Suprapubic skin (tissue), 4 donors: ENCODE data around the gene NR1D2. TPM values are rescaled to one million over a fixed set of nuclear protein-coding genes. Genes with fewer than 3 reads are reported as not detected.

Source experiments
- DNase-seq, 2 donors: peaks; one replicate each; pipeline ENCODE4 v3.0.0-alpha.2; 2019; ENCODE audit warnings: low spot score in 2 of 2
- H3K27ac ChIP-seq: fragments of 200-600 bp; sonication (generic); one replicate; pipeline ENCODE4 v1.5.1; 2019
- H3K27me3 ChIP-seq: fragments of 200-600 bp; sonication (generic); one replicate; pipeline ENCODE4 v1.5.1; 2019
- H3K36me3 ChIP-seq: fragments of 200-600 bp; sonication (generic); one replicate; pipeline ENCODE4 v1.5.1; 2019
- H3K4me1 ChIP-seq: fragments of 200-600 bp; sonication (generic); one replicate; pipeline ENCODE4 v1.5.1; 2019
- H3K4me3 ChIP-seq: fragments of 200-600 bp; sonication (generic); one replicate; pipeline ENCODE4 v1.5.1; 2019; ENCODE audit warnings: mild to moderate bottlenecking
- H3K9me3 ChIP-seq: fragments of 200-600 bp; sonication (generic); one replicate; pipeline ENCODE4 v1.5.1; 2019
- EP300 ChIP-seq: sonication (generic); formaldehyde crosslinking; IDR thresholded peaks from one replicate; pipeline ENCODE4 v1.6.1; 2017; ENCODE audit warnings: antibody characterized with exemption
- POLR2A ChIP-seq, 2 donors: fragments of 450-650 bp; IDR thresholded peaks; one replicate each; pipeline ENCODE4 v1.6.1; 2017; ENCODE audit warnings: antibody characterized with exemption in 2 of 2, mild to moderate bottlenecking in 2 of 2, moderate library complexity in 2 of 2
- POLR2AphosphoS5 ChIP-seq, 3 donors: sonication (generic); formaldehyde crosslinking; IDR thresholded peaks; one replicate each; pipeline ENCODE4 v1.6.1; 2017; ENCODE audit warnings: antibody characterized with exemption in 3 of 3
- WGBS: methylation state at CpG from one replicate; pipeline ENCODE4 v1.1.5; 2018; 5-methylcytosine and 5-hydroxymethylcytosine counted together
- total RNA-seq, 4 donors: library from RNA; depleted of rRNA; stranded (reverse); fragments of >200 nt; gene quantifications; one replicate each; pipeline ENCODE4 v1.1.0, GENCODE V29; 2016
- TF ChIP-seq, protein P1 (sequence below), 2 donors: fragments of 200-600 bp in 1 of 2; fragments of 450-650 bp in 1 of 2; sonication (generic) in 1 of 2; IDR thresholded peaks; one replicate each; pipeline ENCODE4 v1.5.1; 2016 to 2019; ENCODE audit warnings: antibody characterized with exemption in 2 of 2, mild to moderate bottlenecking in 1 of 2, moderate library complexity in 1 of 2

The NR1D2 gene
- total RNA-seq, 4 donors from 2014 or later = 24.4 to 44.1 (median 39.1) TPM

DNA sequence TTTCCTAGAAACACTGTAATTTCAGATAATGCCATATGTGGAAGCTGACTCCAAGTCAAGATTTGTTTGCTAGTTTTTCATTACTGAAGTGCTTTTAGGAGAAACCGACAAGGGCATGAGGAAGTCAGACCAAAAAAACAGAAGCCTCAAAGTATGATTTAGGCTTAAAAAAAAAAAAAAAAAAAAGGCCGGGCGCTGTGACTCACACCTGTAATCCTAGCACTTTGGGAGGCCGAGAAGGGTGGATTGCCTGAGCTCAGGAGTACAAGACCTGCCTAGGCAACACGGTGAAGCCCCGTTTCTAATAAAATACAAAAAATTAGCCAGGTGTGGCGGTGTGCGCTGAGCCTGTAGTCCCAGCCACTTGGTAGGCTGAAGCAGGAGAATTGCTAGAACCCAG, 16.6 kb upstream of the NR1D2 start:
- H3K27me3 ChIP-seq = no peaks in the 10 kb centered on the region
- H3K4me3 ChIP-seq = no peak overlapping the region
- WGBS = 53% methylated on average over 8 of the region's 8 CpGs
- H3K9me3 ChIP-seq = no peaks in the 10 kb centered on the region
- no peaks in the 10 kb centered on the region for H3K36me3 ChIP-seq
- peaks cover 12% of the 10 kb centered on the region for H3K4me1 ChIP-seq
- TF ChIP-seq EP300 (no peak), POLR2A (IDR thresholded peaks at IDR 0.05) (no peak), POLR2AphosphoS5 (IDR thresholded peaks at IDR 0.05) (no peak)
- TF ChIP-seq, protein P1, sequence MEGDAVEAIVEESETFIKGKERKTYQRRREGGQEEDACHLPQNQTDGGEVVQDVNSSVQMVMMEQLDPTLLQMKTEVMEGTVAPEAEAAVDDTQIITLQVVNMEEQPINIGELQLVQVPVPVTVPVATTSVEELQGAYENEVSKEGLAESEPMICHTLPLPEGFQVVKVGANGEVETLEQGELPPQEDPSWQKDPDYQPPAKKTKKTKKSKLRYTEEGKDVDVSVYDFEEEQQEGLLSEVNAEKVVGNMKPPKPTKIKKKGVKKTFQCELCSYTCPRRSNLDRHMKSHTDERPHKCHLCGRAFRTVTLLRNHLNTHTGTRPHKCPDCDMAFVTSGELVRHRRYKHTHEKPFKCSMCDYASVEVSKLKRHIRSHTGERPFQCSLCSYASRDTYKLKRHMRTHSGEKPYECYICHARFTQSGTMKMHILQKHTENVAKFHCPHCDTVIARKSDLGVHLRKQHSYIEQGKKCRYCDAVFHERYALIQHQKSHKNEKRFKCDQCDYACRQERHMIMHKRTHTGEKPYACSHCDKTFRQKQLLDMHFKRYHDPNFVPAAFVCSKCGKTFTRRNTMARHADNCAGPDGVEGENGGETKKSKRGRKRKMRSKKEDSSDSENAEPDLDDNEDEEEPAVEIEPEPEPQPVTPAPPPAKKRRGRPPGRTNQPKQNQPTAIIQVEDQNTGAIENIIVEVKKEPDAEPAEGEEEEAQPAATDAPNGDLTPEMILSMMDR (IDR thresholded peaks at IDR 0.05) = no peak
- H3K27ac ChIP-seq = no peak overlapping the region
- no peak for DNase-seq

DNA sequence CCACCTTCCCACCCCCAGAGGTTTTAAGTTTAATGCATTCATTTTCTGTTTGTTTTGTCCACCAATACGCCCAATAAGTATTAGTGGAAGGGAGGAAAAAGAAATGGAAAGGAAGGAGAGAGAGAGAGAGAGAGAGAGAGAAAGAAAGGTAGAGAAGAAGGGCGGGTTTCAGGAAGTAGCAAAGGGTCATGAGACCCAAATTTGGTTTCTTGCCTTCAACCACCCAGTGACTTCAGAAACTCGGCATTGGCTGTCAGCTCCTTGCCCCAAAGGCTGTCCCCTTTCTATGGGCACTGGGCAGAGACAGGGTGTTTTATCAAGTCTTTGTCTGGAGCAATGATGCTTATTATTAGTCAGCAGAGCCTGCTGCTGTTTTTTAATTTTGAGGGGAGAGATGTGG, 13.5 kb upstream of the NR1D2 start:
- TF ChIP-seq POLR2AphosphoS5 (IDR thresholded peaks at IDR 0.05) (no peak), POLR2A (IDR thresholded peaks at IDR 0.05) (no peak), EP300 (no peak)
- TF ChIP-seq, protein P1 (IDR thresholded peaks at IDR 0.05) = no peak
- Histone ChIP-seq H3K4me1 (peaks cover 12% of the 10 kb centered on the region), H3K27me3 (no peaks in the 10 kb centered on the region), H3K36me3 (no peaks in the 10 kb centered on the region), H3K27ac (no peak overlapping the region), H3K4me3 (no peak overlapping the region), H3K9me3 (no peaks in the 10 kb centered on the region)
- no peak for DNase-seq
- 81% methylated on average over 3 of the region's 3 CpGs for WGBS

DNA sequence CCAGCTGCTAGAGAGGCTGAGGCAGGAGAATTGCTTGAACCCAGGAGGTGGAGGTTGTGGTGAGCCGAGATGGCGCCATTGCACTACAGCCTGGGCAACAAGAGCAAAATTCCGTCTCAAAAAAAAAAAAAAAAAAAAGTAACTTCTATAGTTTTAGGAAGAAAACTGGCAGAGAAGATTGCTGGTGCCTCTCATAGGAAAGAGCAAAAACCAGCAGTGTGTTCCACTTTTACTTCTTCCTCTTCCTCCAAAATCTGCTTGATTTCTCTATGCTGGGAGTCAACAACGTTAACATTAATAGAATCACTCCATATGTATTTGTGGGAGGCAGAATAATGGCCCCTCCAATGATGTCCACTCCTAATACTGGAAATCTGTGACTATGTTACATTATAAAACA, 12.5 kb upstream of the NR1D2 start:
- no peaks in the 10 kb centered on the region for H3K9me3 ChIP-seq
- no peak overlapping the region for H3K4me3 ChIP-seq
- no peak overlapping the region for H3K27ac ChIP-seq
- H3K4me1 ChIP-seq = peaks cover 4% of the 10 kb centered on the region
- no peak for DNase-seq
- H3K36me3 ChIP-seq = no peaks in the 10 kb centered on the region
- H3K27me3 ChIP-seq = no peaks in the 10 kb centered on the region
- TF ChIP-seq, protein P1 (IDR thresholded peaks at IDR 0.05) = no peak
- TF ChIP-seq POLR2AphosphoS5 (IDR thresholded peaks at IDR 0.05) = no peak
- no peak for TF ChIP-seq EP300
- TF ChIP-seq POLR2A (IDR thresholded peaks at IDR 0.05) = no peak
- 94% methylated on average over 4 of the region's 4 CpGs for WGBS

DNA sequence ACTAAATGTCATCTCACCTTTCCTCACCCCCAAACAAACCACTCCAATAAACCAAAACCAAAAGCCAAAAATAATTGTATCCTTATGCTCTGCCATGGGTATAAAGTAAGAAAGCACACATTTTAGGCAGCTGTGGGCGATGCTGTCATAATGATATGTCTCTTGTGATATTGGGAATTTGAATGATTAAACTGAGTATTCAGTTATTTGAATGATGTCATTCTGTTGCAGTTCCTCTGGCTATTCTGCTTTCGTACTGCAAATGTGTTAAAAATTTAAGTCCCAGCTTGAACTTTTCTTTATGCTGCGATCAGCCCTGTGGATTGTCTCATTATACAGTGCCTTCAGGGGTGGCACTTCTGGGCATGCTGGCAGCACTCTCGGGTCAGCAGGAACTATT, 10.8 kb upstream of the NR1D2 start:
- Histone ChIP-seq H3K4me3 (no peak overlapping the region), H3K27ac (no peak overlapping the region), H3K36me3 (no peaks in the 10 kb centered on the region), H3K27me3 (no peaks in the 10 kb centered on the region), H3K9me3 (no peaks in the 10 kb centered on the region), H3K4me1 (no peaks in the 10 kb centered on the region)
- TF ChIP-seq POLR2AphosphoS5 (IDR thresholded peaks at IDR 0.05) (no peak), POLR2A (IDR thresholded peaks at IDR 0.05) (no peak), EP300 (no peak)
- TF ChIP-seq, protein P1 (IDR thresholded peaks at IDR 0.05) = no peak
- DNase-seq = no peak
- WGBS = 79% methylated on average over 4 of the region's 4 CpGs

DNA sequence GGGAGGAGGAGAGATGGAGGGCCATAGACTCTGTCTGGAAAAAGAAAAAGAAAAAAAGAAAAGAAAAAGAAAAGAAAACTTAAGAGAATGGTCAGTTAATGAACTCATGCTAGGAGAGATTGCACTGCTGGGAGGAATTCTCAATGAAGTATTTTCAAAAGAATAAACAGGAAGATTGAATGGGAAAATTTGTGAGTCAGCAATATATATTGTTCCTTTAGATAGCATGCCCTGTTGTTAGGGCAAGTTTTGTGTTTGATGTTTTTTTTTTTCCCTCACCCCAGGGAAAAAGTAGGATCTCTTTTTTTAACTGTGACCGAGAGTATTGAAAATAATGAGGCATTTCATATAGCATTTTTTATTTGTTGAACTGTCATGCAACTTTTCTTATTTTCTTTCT, 7.8 kb upstream of the NR1D2 start:
- Histone ChIP-seq H3K4me3 (no peak overlapping the region), H3K27me3 (no peaks in the 10 kb centered on the region), H3K36me3 (no peaks in the 10 kb centered on the region), H3K27ac (no peak overlapping the region), H3K9me3 (no peaks in the 10 kb centered on the region), H3K4me1 (no peaks in the 10 kb centered on the region)
- no peak for TF ChIP-seq POLR2AphosphoS5 (IDR thresholded peaks at IDR 0.05)
- no peak for TF ChIP-seq EP300
- no peak for TF ChIP-seq POLR2A (IDR thresholded peaks at IDR 0.05)
- TF ChIP-seq, protein P1 (IDR thresholded peaks at IDR 0.05) = no peak
- no peak for DNase-seq
- 79% methylated on average over 1 of the region's 1 CpG for WGBS
